Measurements from ENCODE around the gene YKT6.

YKT6 gene

DNA sequence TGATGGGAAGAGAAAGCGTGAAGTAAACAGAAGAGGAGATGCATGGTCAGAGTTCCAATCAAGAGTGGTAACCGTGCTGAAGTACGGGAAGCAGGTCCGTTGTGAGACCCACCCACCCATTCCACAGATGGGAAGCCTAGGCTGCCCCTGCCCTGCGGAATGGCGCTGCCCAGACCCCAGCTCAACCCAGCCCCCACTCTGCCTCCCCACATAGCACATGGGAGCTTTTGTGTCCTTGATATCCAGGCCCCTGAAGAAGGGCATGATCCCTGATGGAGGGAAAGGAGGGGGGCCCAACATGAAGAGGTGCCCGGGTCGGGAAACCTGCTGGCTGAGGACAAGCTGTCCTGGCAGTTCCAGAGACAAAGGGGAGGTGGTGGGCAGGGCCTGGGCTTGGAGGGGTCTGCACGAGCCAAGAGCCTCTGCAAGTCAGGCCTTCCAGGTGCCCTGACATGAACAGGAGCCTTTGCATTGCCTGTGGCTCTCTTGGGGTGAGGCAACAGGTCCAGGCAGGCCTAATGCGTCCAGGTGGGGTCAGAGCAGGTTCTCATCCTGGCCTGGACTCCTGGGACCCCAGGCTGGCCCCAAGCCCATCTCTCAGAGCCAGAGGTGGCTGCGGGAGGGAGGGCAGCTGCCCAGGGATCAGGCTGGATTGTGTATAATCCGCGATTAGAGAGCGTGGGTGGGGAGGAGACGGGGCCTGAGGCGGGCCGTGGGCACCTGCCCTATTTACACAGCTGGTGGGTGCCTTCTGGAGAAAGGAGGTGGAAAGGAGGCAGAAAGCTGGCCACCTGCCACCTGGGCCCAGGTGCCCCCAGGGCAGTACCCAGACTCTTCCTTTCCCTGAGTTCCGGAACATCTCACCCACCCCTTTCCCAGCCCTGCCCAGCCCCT is 23.5 kb downstream of the YKT6 start:
- TF ChIP-seq, protein P1, sequence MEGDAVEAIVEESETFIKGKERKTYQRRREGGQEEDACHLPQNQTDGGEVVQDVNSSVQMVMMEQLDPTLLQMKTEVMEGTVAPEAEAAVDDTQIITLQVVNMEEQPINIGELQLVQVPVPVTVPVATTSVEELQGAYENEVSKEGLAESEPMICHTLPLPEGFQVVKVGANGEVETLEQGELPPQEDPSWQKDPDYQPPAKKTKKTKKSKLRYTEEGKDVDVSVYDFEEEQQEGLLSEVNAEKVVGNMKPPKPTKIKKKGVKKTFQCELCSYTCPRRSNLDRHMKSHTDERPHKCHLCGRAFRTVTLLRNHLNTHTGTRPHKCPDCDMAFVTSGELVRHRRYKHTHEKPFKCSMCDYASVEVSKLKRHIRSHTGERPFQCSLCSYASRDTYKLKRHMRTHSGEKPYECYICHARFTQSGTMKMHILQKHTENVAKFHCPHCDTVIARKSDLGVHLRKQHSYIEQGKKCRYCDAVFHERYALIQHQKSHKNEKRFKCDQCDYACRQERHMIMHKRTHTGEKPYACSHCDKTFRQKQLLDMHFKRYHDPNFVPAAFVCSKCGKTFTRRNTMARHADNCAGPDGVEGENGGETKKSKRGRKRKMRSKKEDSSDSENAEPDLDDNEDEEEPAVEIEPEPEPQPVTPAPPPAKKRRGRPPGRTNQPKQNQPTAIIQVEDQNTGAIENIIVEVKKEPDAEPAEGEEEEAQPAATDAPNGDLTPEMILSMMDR (conservative IDR thresholded peaks at IDR 0.05; ENCODE audit: low read depth) = no peak
- H3K27ac ChIP-seq = peak overlapping the region; percentile 75
- CTCF ChIA-PET = interaction anchor here (0.6 to 1.7 kb wide), 4 partner anchors 16 to 638 kb away, joined by 3 to 4 read pairs (median 3); no protein-coding TSS in a partner anchor
- peak; percentile 30 for DNase-seq (ENCODE audit: low spot score)
- POLR2A ChIA-PET (ENCODE audit: low non-redundant PET) = no interaction called here

GRCh38 chr7:44224974-44225565 is 24.3 kb downstream of the YKT6 start:
- ChIA-PET CTCF (interaction anchor here (0.6 to 1.7 kb wide), 2 partner anchors 16 to 151 kb away, joined by 3 to 4 read pairs; no protein-coding TSS in a partner anchor), POLR2A (ENCODE audit: low non-redundant PET) (interaction anchor here (0.6 kb wide), 1 partner anchor 12 kb away, joined by 3 read pairs; no protein-coding TSS in a partner anchor)
- TF ChIP-seq, protein P1 (conservative IDR thresholded peaks at IDR 0.05; ENCODE audit: low read depth) = no peak
- peak overlapping the region; percentile 75 for H3K27ac ChIP-seq
- no peak for DNase-seq (ENCODE audit: low spot score)

DNA sequence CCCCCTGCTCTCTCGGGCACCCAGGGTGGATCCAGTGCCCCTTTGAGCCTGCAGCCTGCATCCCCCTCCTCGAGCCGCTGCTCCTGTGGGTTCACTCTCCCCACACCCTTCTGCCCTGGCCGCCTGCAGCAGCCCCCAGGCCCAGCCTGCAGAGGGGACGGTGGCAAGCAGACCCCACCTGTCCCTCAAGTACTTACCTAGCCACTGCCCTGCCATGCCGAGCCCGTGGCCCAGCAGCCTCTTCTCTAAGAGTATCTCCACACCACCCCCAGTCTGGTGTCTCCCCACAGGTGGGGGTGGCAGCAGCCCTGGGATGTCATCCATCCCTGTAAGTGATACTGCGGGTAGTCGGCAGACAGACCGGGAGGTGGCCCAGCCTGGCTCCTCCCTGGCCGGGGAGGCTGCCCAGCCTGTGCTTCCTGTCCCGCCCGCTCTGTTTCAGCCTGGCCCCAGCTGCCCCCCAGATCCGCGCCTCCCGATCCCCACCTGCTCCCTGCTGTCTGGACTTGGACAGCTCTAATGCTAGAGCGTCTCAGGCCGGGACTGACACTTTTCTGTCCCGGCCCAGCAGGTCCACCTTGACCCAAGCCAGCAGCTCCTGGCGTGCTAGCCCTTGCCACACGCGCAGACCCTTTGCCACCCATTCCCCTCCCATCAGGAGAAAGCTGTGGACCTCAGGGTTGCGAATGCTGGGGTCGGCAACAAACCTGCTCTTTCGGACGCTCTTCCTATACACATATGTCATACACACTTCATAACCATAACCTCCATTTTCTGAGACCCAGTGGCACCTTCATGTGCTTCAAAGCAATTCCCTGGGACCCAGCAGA is 25.0 kb downstream of the YKT6 start:
- peak overlapping the region; percentile 75 for H3K27ac ChIP-seq
- ChIA-PET CTCF (interaction anchor here (0.5 kb wide), 1 partner anchor 354 kb away, joined by 5 read pairs; no protein-coding TSS in a partner anchor), POLR2A (ENCODE audit: low non-redundant PET) (interaction anchor here (0.6 kb wide), 1 partner anchor 13 kb away, joined by 3 read pairs; no protein-coding TSS in a partner anchor)
- TF ChIP-seq, protein P1 (conservative IDR thresholded peaks at IDR 0.05; ENCODE audit: low read depth) = no peak
- DNase-seq (ENCODE audit: low spot score) = no peak

DNA sequence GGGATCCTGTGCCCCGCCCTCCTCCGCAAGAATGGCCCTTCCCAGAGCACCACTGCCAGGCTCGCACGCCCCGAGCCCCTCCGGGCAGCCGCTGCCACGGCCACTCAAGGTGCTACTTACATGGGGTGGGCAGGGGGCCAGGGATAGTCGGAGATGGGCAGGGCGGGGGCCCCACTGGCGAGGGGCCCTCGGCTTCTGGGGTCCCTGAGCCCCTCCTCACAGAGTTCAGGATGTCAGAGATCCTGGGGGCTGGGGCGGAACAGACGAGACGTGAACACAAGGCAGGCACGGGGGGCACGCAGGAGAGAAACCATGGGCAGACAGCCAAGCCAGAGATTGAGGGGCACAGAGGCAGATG is 25.6 kb downstream of the YKT6 start:
- TF ChIP-seq, protein P1 (conservative IDR thresholded peaks at IDR 0.05; ENCODE audit: low read depth) = no peak
- peak overlapping the region; percentile 75 for H3K27ac ChIP-seq
- DNase-seq (ENCODE audit: low spot score) = no peak
- ChIA-PET POLR2A (ENCODE audit: low non-redundant PET) (no interaction called here), CTCF (interaction anchor here (0.5 kb wide), 1 partner anchor 355 kb away, joined by 5 read pairs; no protein-coding TSS in a partner anchor)

- CTCF ChIA-PET = no interaction called here
- H3K27ac ChIP-seq = no peak overlapping the region
- TF ChIP-seq, protein P1 (conservative IDR thresholded peaks at IDR 0.05; ENCODE audit: low read depth) = no peak
- DNase-seq (ENCODE audit: low spot score) = no peak
- POLR2A ChIA-PET (ENCODE audit: low non-redundant PET) = no interaction called here
Measured at GRCh38 chr7:44227911-44228310, 27.1 kb downstream of the YKT6 start.
